Measurements from ENCODE around the gene IRX2. TPM values are rescaled to one million over a fixed set of nuclear protein-coding genes. Genes with fewer than 3 reads are reported as not detected.

IRX2 gene
- total RNA-seq, 2 experiments from 2014 or later: not detected

- ChIA-PET CTCF (no interaction called here), POLR2A (no interaction called here)
Observed at GRCh38 chr5:2721385-2722138, 29.9 kb downstream of the IRX2 start.

GRCh38 chr5:2719332-2719731, 32.1 kb downstream of the IRX2 start:
- POLR2A ChIA-PET: no interaction called here
- CTCF ChIA-PET: interaction anchor here (1.0 kb wide), 1 partner anchor 12 kb away, joined by 3 read pairs; no protein-coding TSS in a partner anchor

- CTCF ChIA-PET: no interaction called here
- POLR2A ChIA-PET: no interaction called here
Observed at GRCh38 chr5:2718115-2718514, 33.4 kb downstream of the IRX2 start.

GRCh38 chr5:2715856-2716255, 35.6 kb downstream of the IRX2 start:
- ChIA-PET POLR2A (no interaction called here), CTCF (no interaction called here)

GRCh38 chr5:2714805-2715204, 36.7 kb downstream of the IRX2 start:
- CTCF ChIA-PET: no interaction called here
- POLR2A ChIA-PET: no interaction called here

GRCh38 chr5:2714026-2714425, 37.5 kb downstream of the IRX2 start:
- POLR2A ChIA-PET: no interaction called here
- CTCF ChIA-PET: no interaction called here

GRCh38 chr5:2711446-2712425, 39.7 kb downstream of the IRX2 start:
- ChIA-PET CTCF (no interaction called here), POLR2A (no interaction called here)

GRCh38 chr5:2710910-2711309, 40.6 kb downstream of the IRX2 start:
- POLR2A ChIA-PET: no interaction called here
- CTCF ChIA-PET: no interaction called here

GRCh38 chr5:2709976-2710689, 41.3 kb downstream of the IRX2 start:
- POLR2A ChIA-PET: no interaction called here
- CTCF ChIA-PET: no interaction called here

- CTCF ChIA-PET: no interaction called here
- POLR2A ChIA-PET: no interaction called here
Observed at GRCh38 chr5:2708751-2709150, 42.7 kb downstream of the IRX2 start.

GRCh38 chr5:2708132-2708531, 43.3 kb downstream of the IRX2 start:
- POLR2A ChIA-PET: no interaction called here
- CTCF ChIA-PET: no interaction called here

GRCh38 chr5:2705861-2706260, 45.6 kb downstream of the IRX2 start:
- CTCF ChIA-PET: no interaction called here

GRCh38 chr5:2704806-2705645, 46.5 kb downstream of the IRX2 start:
- ChIA-PET POLR2A (no interaction called here), CTCF (no interaction called here)

More at GRCh38 chr5:2705861-2706260, 45.6 kb downstream of the IRX2 start:
- POLR2A ChIA-PET: no interaction called here

GRCh38 chr5:2704111-2704510, 47.4 kb downstream of the IRX2 start:
- ChIA-PET CTCF (no interaction called here), POLR2A (no interaction called here)

GRCh38 chr5:2703615-2704014, 47.9 kb downstream of the IRX2 start:
- ChIA-PET POLR2A (no interaction called here), CTCF (no interaction called here)

- POLR2A ChIA-PET: no interaction called here
- CTCF ChIA-PET: no interaction called here
Observed at GRCh38 chr5:2703041-2703440, 48.4 kb downstream of the IRX2 start.

- POLR2A ChIA-PET: no interaction called here
- CTCF ChIA-PET: no interaction called here
Observed at GRCh38 chr5:2702096-2702879, 49.2 kb downstream of the IRX2 start.

- ChIA-PET POLR2A (no interaction called here), CTCF (no interaction called here)
Observed at GRCh38 chr5:2701592-2701991, 49.9 kb downstream of the IRX2 start.

GRCh38 chr5:2700876-2701275, 50.6 kb downstream of the IRX2 start:
- CTCF ChIA-PET: no interaction called here

More at GRCh38 chr5:2700876-2701275, 50.6 kb downstream of the IRX2 start:
- POLR2A ChIA-PET: no interaction called here

All from activated CD8-positive, alpha-beta memory T cell treated with anti-CD3 and anti-CD28 coated beads for 36 hours (primary cell).